Gastrocnemius medialis (tissue), 4 donors: Measurements from ENCODE around the gene SEC61B. TPM values are rescaled to one million over a fixed set of nuclear protein-coding genes. Genes with fewer than 3 reads are reported as not detected.

Source experiments
- ATAC-seq, 2 donors: fragments of 150-250 bp; one replicate each; pipeline ENCODE4 v1.9.1; 2016
- DNase-seq, 2 donors: peaks; one replicate each; pipeline ENCODE4 v3.0.0-alpha.2; 2019
- H3K27ac ChIP-seq, 4 donors: fragments of 200-600 bp; sonication (generic); 1 replicate in 1 of 4; 2 replicates in 3 of 4; pipeline ENCODE4 v1.5.1; 2016 to 2018; ENCODE audit warnings: mild to moderate bottlenecking in 2 of 4, moderate library complexity in 1 of 4
- H3K27me3 ChIP-seq, 3 donors: fragments of 200-600 bp; sonication (generic) in 2 of 3; 1 replicate in 1 of 3; 2 replicates in 2 of 3; pipeline versions ENCODE4 v1.5.1 to v1.6.0; 2016 to 2019; ENCODE audit warnings: mild to moderate bottlenecking in 1 of 3, moderate library complexity in 1 of 3
- H3K36me3 ChIP-seq, 2 donors: fragments of 200-600 bp; sonication (generic) in 1 of 2; one replicate each; pipeline ENCODE4 v1.5.1; 2017 to 2018
- H3K4me1 ChIP-seq, 2 donors: fragments of 200-600 bp; sonication (generic) in 1 of 2; one replicate each; pipeline ENCODE4 v1.5.1; 2016 to 2017; ENCODE audit warnings: mild to moderate bottlenecking in 2 of 2
- H3K4me3 ChIP-seq, 4 donors: fragments of 200-600 bp; sonication (generic) in 3 of 4; 1 replicate in 1 of 4; 2 replicates in 3 of 4; pipeline ENCODE4 v1.5.1; 2016 to 2019; ENCODE audit warnings: mild to moderate bottlenecking in 2 of 4
- H3K9me3 ChIP-seq, 3 donors: fragments of 200-600 bp; sonication (generic) in 2 of 3; 1 replicate in 1 of 3; 2 replicates in 2 of 3; pipeline ENCODE4 v1.5.1; 2016 to 2019
- CTCF ChIP-seq, 5 experiments: fragments of 450-650 bp in 3 of 5; fragments of 200-600 bp in 2 of 5; sonication (generic) in 2 of 5; IDR thresholded peaks in 4 of 5; conservative IDR thresholded peaks in 1 of 5; 1 replicate in 4 of 5; 2 replicates in 1 of 5; pipeline ENCODE4 v1.5.1; 2016 to 2019; ENCODE audit warnings: antibody characterized with exemption in 5 of 5, mild to moderate bottlenecking in 3 of 5, moderate library complexity in 3 of 5
- POLR2A ChIP-seq, 2 donors: fragments of 450-650 bp; IDR thresholded peaks; one replicate each; pipeline ENCODE4 v1.6.1; 2017; ENCODE audit warnings: antibody characterized with exemption in 2 of 2, mild to moderate bottlenecking in 2 of 2, moderate library complexity in 2 of 2
- in situ Hi-C, 4 donors: fragments of 200-750 bp; cut with MboI; loops; one replicate each; pipeline versions ENCODE4 v1.15.0 to v1.8.0; 2017; ENCODE audit warnings: low sequenced_read_pairs in 4 of 4
- intact Hi-C: fragments of 100-400 bp; cut with DNase I; formaldehyde crosslinking; loops from one replicate; pipeline ENCODE4 v1.15.1; 2023; ENCODE audit warnings: low total_unique reads
- total RNA-seq, 4 donors: library from RNA; depleted of rRNA; stranded (reverse); fragments of >200 nt; gene quantifications; one replicate each; pipeline versions ENCODE4 v1.1.0 to v1.2.3, GENCODE V29; 2016

The SEC61B gene
- total RNA-seq, 4 donors from 2014 or later, result 20.5 to 50.5 (median 24.9) TPM

- DNase-seq (no peak), ATAC-seq (no peak)
- in situ Hi-C loops, result loop anchor here (25.0 kb wide), 4 partner anchors 625 to 1150 kb away; partner anchors contain the start of gene NR4A3 (in 2 of the 4)
- no peak overlapping the region for H3K4me3 ChIP-seq
- intact Hi-C loops, result loop anchor here (10.0 kb wide), 2 partner anchors 77 to 627 kb away; no protein-coding TSS in a partner anchor
- no peak for TF ChIP-seq CTCF (IDR thresholded peaks at IDR 0.05 in 4 of 5, conservative IDR thresholded peaks at IDR 0.05 in 1 of 5)
- no peak for TF ChIP-seq POLR2A (IDR thresholded peaks at IDR 0.05)
- H3K36me3 ChIP-seq, result no peaks in the 10 kb centered on the region
- H3K27me3 ChIP-seq, result no peaks in the 10 kb centered on the region
- no peak overlapping the region for H3K27ac ChIP-seq
- H3K4me1 ChIP-seq, result peaks cover 0 to 7% of the 10 kb centered on the region in 2 donors
- H3K9me3 ChIP-seq, result no peaks in the 10 kb centered on the region
Observed at GRCh38 chr9:99187311-99187710, 34.8 kb upstream of the SEC61B start.

GRCh38 chr9:99189186-99189585 lies 32.9 kb upstream of the SEC61B start:
- H3K9me3 ChIP-seq, result no peaks in the 10 kb centered on the region
- H3K4me1 ChIP-seq, result peaks cover 0 to 7% of the 10 kb centered on the region in 2 donors
- ATAC-seq, result no peak
- no peaks in the 10 kb centered on the region for H3K36me3 ChIP-seq
- TF ChIP-seq CTCF (IDR thresholded peaks at IDR 0.05 in 4 of 5, conservative IDR thresholded peaks at IDR 0.05 in 1 of 5) (no peak), POLR2A (IDR thresholded peaks at IDR 0.05) (no peak)
- no peak for DNase-seq
- no peaks in the 10 kb centered on the region for H3K27me3 ChIP-seq
- intact Hi-C loops (loop anchor here (10.0 kb wide), 2 partner anchors 76 to 626 kb away; no protein-coding TSS in a partner anchor), in situ Hi-C loops (loop anchor here (25.0 kb wide), 4 partner anchors 623 to 1148 kb away; partner anchors contain the start of gene NR4A3 (in 2 of the 4))
- H3K4me3 ChIP-seq, result no peak overlapping the region
- no peak overlapping the region for H3K27ac ChIP-seq

- H3K36me3 ChIP-seq, result no peaks in the 10 kb centered on the region
- no peak for DNase-seq
- no peak overlapping the region for H3K4me3 ChIP-seq
- H3K27ac ChIP-seq, result no peak overlapping the region
- no peak for ATAC-seq
- no peaks in the 10 kb centered on the region for H3K27me3 ChIP-seq
- H3K9me3 ChIP-seq, result no peaks in the 10 kb centered on the region
- peaks cover 0 to under 1% of the 10 kb centered on the region in 2 donors for H3K4me1 ChIP-seq
- TF ChIP-seq CTCF (IDR thresholded peaks at IDR 0.05 in 4 of 5, conservative IDR thresholded peaks at IDR 0.05 in 1 of 5), result no peak
- no peak for TF ChIP-seq POLR2A (IDR thresholded peaks at IDR 0.05)
- in situ Hi-C loops, result loop anchor here (25.0 kb wide), 4 partner anchors 622 to 1147 kb away; partner anchors contain the start of gene NR4A3 (in 2 of the 4)
- intact Hi-C loops, result loop anchor here (10.0 kb wide), 2 partner anchors 75 to 625 kb away; no protein-coding TSS in a partner anchor
Observed at GRCh38 chr9:99189887-99190596, 32.0 kb upstream of the SEC61B start.

GRCh38 chr9:99190597-99191283 lies 31.3 kb upstream of the SEC61B start:
- in situ Hi-C loops (loop anchor here (25.0 kb wide), 4 partner anchors 622 to 1147 kb away; partner anchors contain the start of gene NR4A3 (in 2 of the 4)), intact Hi-C loops (no loop called here)
- ATAC-seq, result no peak

More at GRCh38 chr9:99190597-99191283, 31.3 kb upstream of the SEC61B start:
- Histone ChIP-seq H3K4me3 (no peak overlapping the region), H3K4me1 (no peaks in the 10 kb centered on the region), H3K27me3 (no peaks in the 10 kb centered on the region), H3K27ac (no peak overlapping the region), H3K36me3 (no peaks in the 10 kb centered on the region), H3K9me3 (no peaks in the 10 kb centered on the region)
- TF ChIP-seq POLR2A (IDR thresholded peaks at IDR 0.05), result no peak
- no peak for TF ChIP-seq CTCF (IDR thresholded peaks at IDR 0.05 in 4 of 5, conservative IDR thresholded peaks at IDR 0.05 in 1 of 5)
- DNase-seq, result no peak
